CD14-positive monocyte (primary cell): ENCODE data around the gene RABEP2. TPM values are rescaled to one million over a fixed set of nuclear protein-coding genes. Genes with fewer than 3 reads are reported as not detected.

Experiments used
- DNase-seq, 3 donors: peaks; one replicate each; pipeline ENCODE4 v3.0.0-alpha.2; 2011 to 2022
- H2AFZ ChIP-seq: 2 replicates; pipeline ENCODE4 v1.6.0; 2012; ENCODE audit warnings: mild to moderate bottlenecking, low read depth, low read length, inconsistent platforms; ENCODE audit not compliant: insufficient read depth, poor library complexity, severe bottlenecking
- H3K27ac ChIP-seq, 2 donors: 1 replicate in 1 of 2; 2 replicates in 1 of 2; pipeline ENCODE4 v1.5.1; 2012 to 2013; ENCODE audit warnings: low read length in 2 of 2, control low read depth in 1 of 2, inconsistent platforms in 1 of 2, low read depth in 1 of 2, mild to moderate bottlenecking in 1 of 2
- H3K27me3 ChIP-seq, 2 donors: one replicate each; pipeline versions ENCODE4 v1.6.0 to v1.6.1; 2011 to 2013; ENCODE audit warnings: low read length in 2 of 2; ENCODE audit not compliant: control insufficient read depth in 2 of 2, insufficient read depth in 2 of 2
- H3K36me3 ChIP-seq, 2 donors: replicated peaks in 1 of 2; 1 replicate in 1 of 2; 2 replicates in 1 of 2; pipeline versions ENCODE4 v1.5.1 to v1.6.1; 2012 to 2013; ENCODE audit warnings: low read length in 2 of 2, control low read depth in 1 of 2, inconsistent platforms in 1 of 2, mild to moderate bottlenecking in 1 of 2; ENCODE audit not compliant: insufficient read depth in 2 of 2, control insufficient read depth in 1 of 2
- H3K4me1 ChIP-seq, 2 donors: 1 replicate in 1 of 2; 2 replicates in 1 of 2; pipeline versions ENCODE4 v1.5.1 to v1.6.1; 2012 to 2013; ENCODE audit warnings: low read length in 2 of 2, control low read depth in 1 of 2, inconsistent platforms in 1 of 2, mild to moderate bottlenecking in 1 of 2, moderate library complexity in 1 of 2; ENCODE audit not compliant: insufficient read depth in 2 of 2, control insufficient read depth in 1 of 2
- H3K4me2 ChIP-seq: replicated peaks from 2 replicates; pipeline ENCODE3; 2012; ENCODE audit warnings: low read length, moderate library complexity, mild to moderate bottlenecking; ENCODE audit not compliant: poor library complexity, severe bottlenecking; ENCODE audit errors: extremely low read depth
- H3K4me3 ChIP-seq, 3 experiments: fragments of 200-600 bp in 1 of 3; sonication (generic) in 1 of 3; replicated peaks in 1 of 3; 1 replicate in 2 of 3; 2 replicates in 1 of 3; pipeline ENCODE4 v1.5.1; 2011 to 2013; ENCODE audit warnings: low read length in 3 of 3, mild to moderate bottlenecking in 3 of 3, control low read depth in 2 of 3, low read depth in 2 of 3, inconsistent platforms in 1 of 3, moderate library complexity in 1 of 3
- H3K79me2 ChIP-seq: 2 replicates; pipeline ENCODE4 v1.6.0; 2012; ENCODE audit warnings: mild to moderate bottlenecking, control low read depth, inconsistent platforms, low read length, moderate library complexity; ENCODE audit not compliant: insufficient read depth
- H3K9ac ChIP-seq: 2 replicates; pipeline ENCODE4 v1.6.0; 2017; ENCODE audit warnings: low read length, mild to moderate bottlenecking; ENCODE audit not compliant: insufficient read depth, poor library complexity, severe bottlenecking
- H3K9me3 ChIP-seq, 2 donors: replicated peaks in 1 of 2; 1 replicate in 1 of 2; 2 replicates in 1 of 2; pipeline versions ENCODE4 v1.5.1 to v1.6.1; 2012 to 2013; ENCODE audit warnings: low read length in 2 of 2, control low read depth in 1 of 2; ENCODE audit not compliant: control insufficient read depth in 1 of 2, insufficient read depth in 1 of 2
- H4K20me1 ChIP-seq: 2 replicates; pipeline ENCODE4 v1.6.0; 2012; ENCODE audit warnings: mild to moderate bottlenecking, low read length, control low read depth, moderate library complexity; ENCODE audit not compliant: insufficient read depth
- H3K27ac Mint-ChIP-seq, 7 donors: one replicate each; pipeline ENCODE4 v1.8.0; 2020; ENCODE audit warnings: mild to moderate bottlenecking in 7 of 7, mixed read lengths in 7 of 7, moderate library complexity in 6 of 7, inconsistent platforms in 2 of 7
- H3K27me3 Mint-ChIP-seq, 3 donors: one replicate each; pipeline ENCODE4 v1.8.0; 2021 to 2022; ENCODE audit warnings: low read depth in 3 of 3, mild to moderate bottlenecking in 3 of 3, mixed read lengths in 3 of 3, moderate library complexity in 3 of 3, inconsistent platforms in 1 of 3
- H3K36me3 Mint-ChIP-seq, 2 donors: one replicate each; pipeline ENCODE4 v1.8.0; 2020; ENCODE audit warnings: mixed read lengths in 2 of 2, inconsistent platforms in 1 of 2, mild to moderate bottlenecking in 1 of 2
- H3K4me1 Mint-ChIP-seq: one replicate; pipeline ENCODE4 v1.8.0; 2020; ENCODE audit warnings: mild to moderate bottlenecking, mixed read lengths
- H3K4me3 Mint-ChIP-seq, 2 donors: one replicate each; pipeline ENCODE4 v1.8.0; 2020; ENCODE audit warnings: mild to moderate bottlenecking in 2 of 2, mixed read lengths in 2 of 2, moderate library complexity in 1 of 2
- H3K9me3 Mint-ChIP-seq, 7 donors: one replicate each; pipeline ENCODE4 v1.8.0; 2020 to 2022; ENCODE audit warnings: mixed read lengths in 7 of 7, mild to moderate bottlenecking in 6 of 7, moderate library complexity in 6 of 7, inconsistent platforms in 2 of 7
- CTCF ChIP-seq: fragments of 200-600 bp; IDR thresholded peaks from one replicate; pipeline ENCODE4 v1.8.0; 2022; ENCODE audit warnings: antibody characterized with exemption, mild to moderate bottlenecking
- WGBS: methylation state at CpG from one replicate; pipeline ENCODE4 v1.1.5; 2013; ENCODE audit warnings: missing lambda C conversion rate; ENCODE audit not compliant: insufficient coverage; 5-methylcytosine and 5-hydroxymethylcytosine counted together
- intact Hi-C, 2 donors: fragments of 100-400 bp; cut with micrococcal nuclease; formaldehyde crosslinking; loops; one replicate each; pipeline versions ENCODE4 v1.15.0 to v1.15.1; 2023
- polyA plus RNA-seq, 3 donors: library from polyadenylated mRNA; depleted of rRNA in 1 of 3; unstranded in 2 of 3; stranded (reverse) in 1 of 3; fragments of 300-500 nt in 2 of 3; fragments of >200 nt in 1 of 3; fragmentation: Illumina TruSeq in 2 of 3; gene quantifications; 1 replicate in 2 of 3; 2 replicates in 1 of 3; pipeline ENCODE4 v1.2.3, GENCODE V29; 2012 to 2021

Gene RABEP2
- polyA plus RNA-seq, 3 donors = 1.9 to 21.6 (median 2.5) TPM

DNA sequence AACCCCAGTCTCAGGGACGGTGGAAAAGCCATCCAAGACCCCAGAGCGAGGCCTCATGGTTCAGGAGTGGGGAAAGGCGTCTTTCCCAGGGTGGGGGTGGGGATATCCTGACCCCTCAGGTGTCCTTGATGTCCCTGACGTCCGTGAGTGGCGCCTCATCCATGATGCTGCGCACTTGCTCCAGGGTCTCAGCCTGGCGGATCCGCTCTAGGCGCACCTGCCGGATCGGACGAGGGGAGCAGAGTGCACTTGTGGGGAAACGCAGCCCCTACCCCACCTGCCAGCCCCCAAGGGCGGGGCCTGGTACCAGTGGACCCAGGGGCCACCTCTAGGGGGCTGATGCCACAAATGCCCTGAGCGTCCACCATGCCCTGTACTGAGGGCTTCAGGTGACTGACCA is 20.2 kb downstream of the RABEP2 start:
- H3K36me3 ChIP-seq = peaks cover 18 to 32% of the 10 kb centered on the region in 2 donors
- no peaks in the 10 kb centered on the region for H3K4me1 ChIP-seq
- no peak overlapping the region for H3K27ac Mint-ChIP-seq
- H4K20me1 ChIP-seq = no peaks in the 10 kb centered on the region
- H3K4me2 ChIP-seq = no peak overlapping the region
- H3K9me3 ChIP-seq = no peaks in the 10 kb centered on the region
- H3K9me3 Mint-ChIP-seq = no peaks in the 10 kb centered on the region
- H3K9ac ChIP-seq = no peak overlapping the region
- intact Hi-C loops = no loop called here
- TF ChIP-seq CTCF = no peak
- no peak for DNase-seq
- H2AFZ ChIP-seq = no peak overlapping the region
- no peak overlapping the region for H3K4me3 Mint-ChIP-seq
- H3K79me2 ChIP-seq = no peaks in the 10 kb centered on the region
- no peaks in the 10 kb centered on the region for H3K27me3 Mint-ChIP-seq
- peaks cover 7 to 28% of the 10 kb centered on the region in 2 donors for H3K36me3 Mint-ChIP-seq
- no peak overlapping the region for H3K27ac ChIP-seq
- WGBS = 94% methylated on average over 14 of the region's 16 CpGs
- H3K4me1 Mint-ChIP-seq = no peaks in the 10 kb centered on the region
- H3K27me3 ChIP-seq = no peaks in the 10 kb centered on the region
- H3K4me3 ChIP-seq = no peak overlapping the region

GRCh38 chr16:28904363-28904762 is 20.7 kb downstream of the RABEP2 start:
- no peak overlapping the region for H2AFZ ChIP-seq
- H3K9me3 ChIP-seq = no peaks in the 10 kb centered on the region
- H3K4me1 ChIP-seq = no peaks in the 10 kb centered on the region
- no peak overlapping the region for H3K4me2 ChIP-seq
- Mint-ChIP-seq H3K36me3 (peaks cover 7 to 27% of the 10 kb centered on the region in 2 donors), H3K4me1 (no peaks in the 10 kb centered on the region), H3K9me3 (no peaks in the 10 kb centered on the region), H3K27ac (no peak overlapping the region), H3K4me3 (no peak overlapping the region), H3K27me3 (no peaks in the 10 kb centered on the region)
- no peak overlapping the region for H3K27ac ChIP-seq
- H3K27me3 ChIP-seq = no peaks in the 10 kb centered on the region
- intact Hi-C loops = no loop called here
- no peak for DNase-seq
- H4K20me1 ChIP-seq = no peaks in the 10 kb centered on the region
- no peak overlapping the region for H3K9ac ChIP-seq
- H3K79me2 ChIP-seq = no peaks in the 10 kb centered on the region
- peaks cover 18 to 30% of the 10 kb centered on the region in 2 donors for H3K36me3 ChIP-seq
- 94% methylated on average over 13 of the region's 14 CpGs for WGBS
- H3K4me3 ChIP-seq = no peak overlapping the region
- TF ChIP-seq CTCF = no peak
